A673 (cell line): ENCODE measurements around the gene TRMT5.

Experiments used
- EZH2 ChIP-seq: fragments of 200-600 bp; sonication (generic); IDR thresholded peaks from 2 replicates; pipeline ENCODE4 v1.6.1; 2017; ENCODE audit warnings: borderline replicate concordance, low read depth, mild to moderate bottlenecking, mixed read lengths, antibody characterized with exemption, low read length; ENCODE audit not compliant: poor library complexity, severe bottlenecking
- TF ChIP-seq, protein P1 (sequence below): fragments of 300-800, 200-600 bp; sonication (generic); conservative IDR thresholded peaks from 2 replicates; pipeline ENCODE4 v1.5.1; 2017; ENCODE audit warnings: low read depth, mild to moderate bottlenecking, antibody characterized with exemption, low read length, moderate library complexity, mixed read lengths

DNA sequence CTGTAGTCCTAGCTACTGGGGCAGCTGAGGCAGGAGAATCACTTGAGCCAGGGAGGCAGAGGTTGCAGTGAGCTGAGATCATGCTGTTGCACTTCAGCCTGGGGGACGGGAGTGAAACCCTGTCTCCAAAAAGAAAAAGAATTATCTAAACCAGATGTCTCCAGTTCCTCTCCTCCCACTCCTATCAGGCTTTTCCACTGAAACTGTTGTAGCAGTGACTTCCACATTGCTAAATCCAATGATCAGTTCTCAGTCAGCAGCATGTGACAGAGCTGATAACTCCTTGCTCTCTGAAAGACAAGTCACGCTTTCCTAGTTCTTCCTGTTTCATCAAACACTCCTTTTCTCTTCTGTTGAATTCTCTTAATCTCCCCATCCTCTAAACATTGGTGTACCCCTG, 8.7 kb upstream of the TRMT5 start:
- TF ChIP-seq, protein P1, sequence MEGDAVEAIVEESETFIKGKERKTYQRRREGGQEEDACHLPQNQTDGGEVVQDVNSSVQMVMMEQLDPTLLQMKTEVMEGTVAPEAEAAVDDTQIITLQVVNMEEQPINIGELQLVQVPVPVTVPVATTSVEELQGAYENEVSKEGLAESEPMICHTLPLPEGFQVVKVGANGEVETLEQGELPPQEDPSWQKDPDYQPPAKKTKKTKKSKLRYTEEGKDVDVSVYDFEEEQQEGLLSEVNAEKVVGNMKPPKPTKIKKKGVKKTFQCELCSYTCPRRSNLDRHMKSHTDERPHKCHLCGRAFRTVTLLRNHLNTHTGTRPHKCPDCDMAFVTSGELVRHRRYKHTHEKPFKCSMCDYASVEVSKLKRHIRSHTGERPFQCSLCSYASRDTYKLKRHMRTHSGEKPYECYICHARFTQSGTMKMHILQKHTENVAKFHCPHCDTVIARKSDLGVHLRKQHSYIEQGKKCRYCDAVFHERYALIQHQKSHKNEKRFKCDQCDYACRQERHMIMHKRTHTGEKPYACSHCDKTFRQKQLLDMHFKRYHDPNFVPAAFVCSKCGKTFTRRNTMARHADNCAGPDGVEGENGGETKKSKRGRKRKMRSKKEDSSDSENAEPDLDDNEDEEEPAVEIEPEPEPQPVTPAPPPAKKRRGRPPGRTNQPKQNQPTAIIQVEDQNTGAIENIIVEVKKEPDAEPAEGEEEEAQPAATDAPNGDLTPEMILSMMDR = no peak
- no peak for TF ChIP-seq EZH2
